Retinal pigment epithelial cell (primary cell): ENCODE results near the gene NELL2.
A peak's percentile ranks its signal among the peaks of the same experiment; 100 is the strongest.

Source experiments
- DNase-seq: peaks from one replicate; pipeline ENCODE4 v3.0.0-alpha.2; 2010; ENCODE audit warnings: low read depth
- H3K4me3 ChIP-seq: 2 replicates; pipeline ENCODE4 v1.5.1; 2011; ENCODE audit warnings: mild to moderate bottlenecking, low read length, control low read depth, moderate library complexity
- TF ChIP-seq, protein P1 (sequence below): conservative IDR thresholded peaks from 2 replicates; pipeline ENCODE4 v1.5.1; 2011; ENCODE audit warnings: low read depth, low read length, control low read depth, inconsistent platforms

Gene NELL2

DNA sequence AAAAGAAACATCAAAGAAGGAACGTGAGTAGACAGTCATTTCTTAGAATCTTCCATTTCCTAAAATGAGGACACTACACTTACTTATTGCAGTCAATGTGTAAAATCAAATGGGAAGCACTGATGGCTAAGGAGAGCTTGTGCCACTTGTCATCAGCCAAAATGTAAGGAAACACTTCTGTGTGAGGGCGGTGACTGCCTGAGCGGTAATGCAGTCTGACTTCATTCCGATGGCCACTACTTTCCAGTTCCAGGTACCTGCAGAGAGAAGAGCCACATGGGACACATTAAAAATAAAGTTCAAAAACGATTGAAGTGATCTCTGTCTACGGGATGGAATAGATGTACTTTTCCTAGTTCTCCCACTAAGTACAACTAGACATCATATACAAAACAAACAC, 96.3 kb downstream of the NELL2 start:
- DNase-seq = no peak
- TF ChIP-seq, protein P1, sequence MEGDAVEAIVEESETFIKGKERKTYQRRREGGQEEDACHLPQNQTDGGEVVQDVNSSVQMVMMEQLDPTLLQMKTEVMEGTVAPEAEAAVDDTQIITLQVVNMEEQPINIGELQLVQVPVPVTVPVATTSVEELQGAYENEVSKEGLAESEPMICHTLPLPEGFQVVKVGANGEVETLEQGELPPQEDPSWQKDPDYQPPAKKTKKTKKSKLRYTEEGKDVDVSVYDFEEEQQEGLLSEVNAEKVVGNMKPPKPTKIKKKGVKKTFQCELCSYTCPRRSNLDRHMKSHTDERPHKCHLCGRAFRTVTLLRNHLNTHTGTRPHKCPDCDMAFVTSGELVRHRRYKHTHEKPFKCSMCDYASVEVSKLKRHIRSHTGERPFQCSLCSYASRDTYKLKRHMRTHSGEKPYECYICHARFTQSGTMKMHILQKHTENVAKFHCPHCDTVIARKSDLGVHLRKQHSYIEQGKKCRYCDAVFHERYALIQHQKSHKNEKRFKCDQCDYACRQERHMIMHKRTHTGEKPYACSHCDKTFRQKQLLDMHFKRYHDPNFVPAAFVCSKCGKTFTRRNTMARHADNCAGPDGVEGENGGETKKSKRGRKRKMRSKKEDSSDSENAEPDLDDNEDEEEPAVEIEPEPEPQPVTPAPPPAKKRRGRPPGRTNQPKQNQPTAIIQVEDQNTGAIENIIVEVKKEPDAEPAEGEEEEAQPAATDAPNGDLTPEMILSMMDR = no peak
- no peak overlapping the region for H3K4me3 ChIP-seq

DNA sequence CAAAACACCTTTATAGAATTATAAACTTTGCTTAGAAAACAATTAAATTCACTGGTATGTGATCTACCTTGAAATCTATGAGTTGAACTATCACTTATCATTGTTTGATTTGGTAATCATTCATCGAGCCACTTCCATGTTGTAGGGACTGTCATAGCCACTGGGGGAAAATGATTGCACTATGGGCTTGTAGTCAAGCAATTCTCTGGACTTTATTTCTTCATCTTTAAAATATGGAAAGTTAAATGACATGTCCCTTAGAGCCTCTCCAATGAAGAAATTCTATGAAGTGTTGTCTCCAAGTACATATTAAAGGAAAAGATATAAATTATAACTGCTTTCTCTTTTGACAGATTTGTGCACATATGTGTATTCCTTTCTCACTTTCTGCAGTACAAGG, 97.3 kb downstream of the NELL2 start:
- TF ChIP-seq, protein P1 = no peak
- H3K4me3 ChIP-seq = no peak overlapping the region
- no peak for DNase-seq

DNA sequence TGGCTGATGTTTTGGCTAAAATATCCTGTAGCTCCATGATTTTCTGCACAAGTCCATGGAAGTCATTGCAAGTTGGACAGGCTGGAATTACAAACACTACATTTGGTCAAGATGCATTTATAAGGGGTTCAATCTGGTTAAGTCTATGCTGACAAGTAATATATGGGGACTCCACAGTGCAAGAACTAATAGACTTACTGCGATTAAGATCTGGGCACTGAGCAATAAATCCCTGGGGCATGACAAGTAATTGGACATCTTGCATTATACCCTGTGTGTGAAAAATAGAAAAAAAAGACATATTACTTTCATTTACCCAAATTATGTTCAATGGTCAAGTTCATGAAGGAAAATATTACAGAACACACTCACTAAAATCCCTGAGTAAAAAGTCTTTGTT, 99.1 kb downstream of the NELL2 start:
- H3K4me3 ChIP-seq = no peak overlapping the region
- DNase-seq = no peak
- TF ChIP-seq, protein P1 = no peak

DNA sequence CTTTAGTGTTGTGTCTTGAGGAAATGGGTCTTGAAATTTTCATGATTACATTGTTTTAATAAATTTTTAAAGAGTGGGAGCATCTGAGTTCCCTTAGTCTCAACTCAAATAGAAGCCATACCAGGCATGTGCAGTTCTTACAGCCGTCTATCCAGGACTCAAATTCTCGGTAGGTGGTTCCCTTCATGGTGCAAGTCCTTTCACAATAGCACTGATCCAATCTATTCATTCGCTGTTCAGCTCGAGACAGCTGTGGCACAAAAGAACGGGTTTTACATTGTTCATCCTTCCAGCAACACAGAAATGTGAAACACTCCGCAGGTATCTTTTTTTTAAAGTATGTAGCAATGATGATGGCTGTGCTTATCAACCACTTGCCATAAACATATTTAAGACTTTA, 100.2 kb downstream of the NELL2 start:
- no peak for DNase-seq
- TF ChIP-seq, protein P1 = no peak
- no peak overlapping the region for H3K4me3 ChIP-seq

DNA sequence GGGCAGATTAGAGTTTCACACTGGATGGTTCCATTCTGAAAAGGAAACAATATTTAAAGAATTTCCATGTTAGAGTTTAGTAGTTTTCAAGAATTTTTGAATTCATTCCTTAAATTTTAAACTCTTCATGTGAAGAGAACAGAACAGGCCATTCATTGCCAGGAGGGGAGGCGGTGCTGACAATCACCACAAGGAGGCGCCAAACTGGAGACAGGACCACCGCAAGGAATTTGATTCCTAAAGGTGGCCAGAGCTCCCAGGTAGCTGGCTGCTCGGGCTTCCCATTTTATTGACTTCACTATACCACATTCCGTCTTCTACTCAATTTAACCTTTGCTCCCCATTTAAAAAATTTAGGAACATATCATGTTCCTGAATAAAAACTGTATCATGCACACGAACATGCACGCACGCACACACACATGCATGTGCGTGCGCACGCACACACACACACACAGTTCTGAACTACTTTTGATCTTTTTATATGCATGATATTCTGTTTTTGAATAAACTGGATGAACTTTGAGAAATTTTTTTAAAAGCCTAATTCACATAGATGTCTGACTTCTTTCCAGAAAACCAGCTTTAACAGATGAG, 101.2 kb downstream of the NELL2 start:
- DNase-seq = no peak
- H3K4me3 ChIP-seq = no peak overlapping the region
- TF ChIP-seq, protein P1 = peak; percentile 85

DNA sequence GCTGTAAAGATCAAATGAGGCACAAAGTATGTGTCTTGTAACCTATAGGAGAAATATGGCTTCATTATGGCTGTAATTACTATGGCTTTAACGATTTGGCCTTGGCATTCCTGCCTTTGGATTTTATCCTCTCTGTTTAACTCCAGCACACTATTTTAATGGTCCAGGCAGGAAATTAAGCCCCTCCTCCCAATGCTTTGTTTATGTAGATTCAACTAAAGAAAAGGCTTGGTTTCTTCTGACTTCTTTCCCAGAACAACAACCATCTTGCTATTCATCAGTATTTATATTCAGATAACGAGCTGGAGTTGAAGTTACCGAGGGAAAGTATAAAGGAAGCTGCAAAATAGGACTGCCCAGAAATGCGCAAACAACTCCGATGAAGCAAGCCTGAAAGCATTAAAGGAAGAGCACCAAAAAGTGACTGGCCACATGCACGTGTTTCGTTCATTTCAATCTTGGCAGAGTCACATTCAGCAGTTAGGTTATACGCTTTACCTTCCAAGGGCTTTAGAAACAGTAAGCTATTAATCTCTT, 104.6 kb downstream of the NELL2 start:
- no peak for DNase-seq
- TF ChIP-seq, protein P1 = no peak
- H3K4me3 ChIP-seq = no peak overlapping the region

DNA sequence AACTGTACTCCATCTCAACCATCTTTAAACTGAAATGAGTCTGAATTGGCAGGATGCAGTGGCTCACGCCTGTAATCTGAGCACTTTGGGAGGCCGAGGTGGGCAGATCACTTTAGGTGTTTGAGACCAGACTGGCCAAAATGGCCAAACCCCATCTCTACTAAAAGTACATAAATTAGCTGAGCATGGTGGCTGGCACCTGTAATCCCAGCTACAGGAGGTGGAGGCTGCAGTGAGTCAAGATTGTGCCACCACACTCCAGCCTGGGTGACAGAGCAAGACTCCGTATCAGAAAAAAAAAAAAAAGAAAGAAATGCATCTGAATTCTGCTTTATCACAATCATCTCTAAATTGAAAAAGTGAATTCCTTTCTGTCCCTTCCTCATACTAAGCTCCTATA, 110.3 kb downstream of the NELL2 start:
- H3K4me3 ChIP-seq = no peak overlapping the region
- no peak for DNase-seq
- TF ChIP-seq, protein P1 = peak; percentile 19
